WI38 (cell line): Measurements from ENCODE around the gene SPTA1.

Experiments
- H3K4me3 ChIP-seq: 2 replicates; pipeline ENCODE4 v1.5.1; 2011; ENCODE audit warnings: low read depth, mild to moderate bottlenecking, control low read depth, low read length
- TF ChIP-seq, protein P1 (sequence below): IDR thresholded peaks from 2 replicates; pipeline ENCODE4 v1.5.1; 2012; ENCODE audit warnings: low read depth, mild to moderate bottlenecking, control low read depth, low read length

The SPTA1 gene

DNA sequence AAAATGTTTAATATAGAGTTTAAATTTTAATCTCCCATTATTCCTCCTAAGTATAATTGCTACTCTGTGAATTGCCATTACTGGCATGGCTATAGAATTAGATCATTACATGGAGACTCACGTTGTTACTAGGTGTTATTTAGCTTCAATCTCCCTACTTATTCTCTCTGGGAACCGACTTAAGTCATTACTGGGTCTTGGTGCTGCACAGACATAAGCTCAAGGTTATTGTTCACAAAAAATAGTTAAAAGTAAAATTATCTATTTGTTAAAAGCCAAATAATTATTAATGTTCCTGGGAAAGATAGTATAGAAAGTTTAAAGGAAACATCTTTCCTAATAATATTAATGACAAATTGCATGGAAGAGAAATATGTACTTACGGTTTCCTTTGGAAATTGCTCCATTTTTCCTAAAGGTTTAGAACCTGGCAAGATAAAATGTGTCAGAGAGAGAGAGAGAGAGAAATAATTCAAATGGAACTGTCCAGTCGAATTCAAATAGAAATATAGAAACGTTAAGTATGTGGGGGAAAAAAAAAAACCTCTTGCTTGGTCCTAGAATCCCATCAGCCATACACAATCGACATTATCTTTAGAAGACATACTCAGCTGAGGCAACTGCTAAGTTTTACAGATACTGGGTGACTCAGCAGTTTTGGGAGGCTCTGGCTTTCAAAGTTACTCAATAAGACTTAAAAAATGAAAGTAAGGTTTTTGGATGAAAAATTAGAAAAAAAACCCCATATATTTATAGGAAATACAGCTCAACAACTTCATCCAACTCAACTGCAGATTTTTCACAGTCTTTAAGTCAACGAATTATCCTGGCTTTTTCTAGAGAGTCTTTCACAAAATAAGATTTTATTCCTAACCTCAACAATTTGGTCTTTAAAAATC lies at the start of gene SPTA1:
Gene SPTA1, minus strand, starts transcription at position 605 of the 899 bp plus-strand sequence. Its CDS starts 198 bp downstream, at position 407.
- TF ChIP-seq, protein P1, sequence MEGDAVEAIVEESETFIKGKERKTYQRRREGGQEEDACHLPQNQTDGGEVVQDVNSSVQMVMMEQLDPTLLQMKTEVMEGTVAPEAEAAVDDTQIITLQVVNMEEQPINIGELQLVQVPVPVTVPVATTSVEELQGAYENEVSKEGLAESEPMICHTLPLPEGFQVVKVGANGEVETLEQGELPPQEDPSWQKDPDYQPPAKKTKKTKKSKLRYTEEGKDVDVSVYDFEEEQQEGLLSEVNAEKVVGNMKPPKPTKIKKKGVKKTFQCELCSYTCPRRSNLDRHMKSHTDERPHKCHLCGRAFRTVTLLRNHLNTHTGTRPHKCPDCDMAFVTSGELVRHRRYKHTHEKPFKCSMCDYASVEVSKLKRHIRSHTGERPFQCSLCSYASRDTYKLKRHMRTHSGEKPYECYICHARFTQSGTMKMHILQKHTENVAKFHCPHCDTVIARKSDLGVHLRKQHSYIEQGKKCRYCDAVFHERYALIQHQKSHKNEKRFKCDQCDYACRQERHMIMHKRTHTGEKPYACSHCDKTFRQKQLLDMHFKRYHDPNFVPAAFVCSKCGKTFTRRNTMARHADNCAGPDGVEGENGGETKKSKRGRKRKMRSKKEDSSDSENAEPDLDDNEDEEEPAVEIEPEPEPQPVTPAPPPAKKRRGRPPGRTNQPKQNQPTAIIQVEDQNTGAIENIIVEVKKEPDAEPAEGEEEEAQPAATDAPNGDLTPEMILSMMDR, result no peak
- no peak within 1 kb of the TSS for H3K4me3 ChIP-seq

DNA sequence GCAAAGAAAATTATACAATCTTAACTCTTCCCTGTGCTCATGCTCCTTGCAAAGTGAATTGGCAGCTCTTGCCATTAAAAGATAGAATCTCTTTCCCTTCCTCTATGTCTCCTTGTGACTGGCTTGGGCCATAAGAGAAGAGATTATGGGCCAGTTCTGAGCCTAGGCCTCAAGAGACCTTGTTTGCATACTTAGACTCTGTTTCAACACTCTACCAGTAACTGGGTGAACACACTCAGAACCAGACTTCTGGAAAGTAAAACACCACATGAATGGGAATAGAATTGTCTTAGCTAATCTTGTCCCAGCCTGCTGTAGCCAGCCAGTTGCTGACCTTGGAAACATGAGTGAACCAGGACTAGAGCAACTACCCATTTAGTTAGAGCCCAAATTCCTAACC lies 49.3 kb upstream of the SPTA1 start:
- TF ChIP-seq, protein P1, result no peak
- no peak overlapping the region for H3K4me3 ChIP-seq

DNA sequence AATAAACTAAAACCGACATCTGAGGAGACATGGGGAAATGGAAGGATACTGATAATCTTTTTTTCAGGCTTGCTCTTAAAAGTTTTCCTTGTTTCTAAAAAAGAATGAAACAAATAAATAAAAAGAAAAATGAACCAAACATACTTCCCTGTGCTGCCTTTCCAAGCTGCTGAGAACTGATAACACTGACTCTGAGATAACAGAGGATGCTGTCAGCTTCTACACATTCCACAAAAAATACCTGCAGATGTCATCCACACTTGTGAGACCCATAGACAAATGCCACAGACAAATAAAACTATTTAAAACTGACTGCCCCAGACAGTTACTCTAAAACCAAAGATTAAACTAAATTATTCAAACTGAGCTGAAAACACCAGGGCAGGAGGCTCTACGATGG lies 46.0 kb upstream of the SPTA1 start:
- no peak overlapping the region for H3K4me3 ChIP-seq
- TF ChIP-seq, protein P1, result no peak

DNA sequence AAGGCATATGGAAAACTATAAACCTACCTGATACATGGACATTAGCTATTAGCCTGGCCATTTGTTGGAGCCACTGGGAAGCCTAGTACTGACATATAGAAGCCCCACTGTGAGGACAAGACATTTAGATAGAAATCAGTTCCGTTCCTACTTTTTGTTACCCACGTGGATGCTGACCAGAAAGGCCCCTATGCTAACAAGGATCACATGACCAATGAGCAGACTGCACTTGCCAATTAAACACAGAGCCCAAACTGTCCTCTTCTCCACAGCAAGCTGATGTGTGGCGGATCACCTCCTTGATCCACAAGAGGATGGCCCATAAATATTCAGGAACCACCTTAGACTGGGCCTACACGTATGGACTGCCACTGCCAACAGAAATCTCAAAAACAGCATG lies 45.2 kb upstream of the SPTA1 start:
- no peak overlapping the region for H3K4me3 ChIP-seq
- TF ChIP-seq, protein P1, result no peak

DNA sequence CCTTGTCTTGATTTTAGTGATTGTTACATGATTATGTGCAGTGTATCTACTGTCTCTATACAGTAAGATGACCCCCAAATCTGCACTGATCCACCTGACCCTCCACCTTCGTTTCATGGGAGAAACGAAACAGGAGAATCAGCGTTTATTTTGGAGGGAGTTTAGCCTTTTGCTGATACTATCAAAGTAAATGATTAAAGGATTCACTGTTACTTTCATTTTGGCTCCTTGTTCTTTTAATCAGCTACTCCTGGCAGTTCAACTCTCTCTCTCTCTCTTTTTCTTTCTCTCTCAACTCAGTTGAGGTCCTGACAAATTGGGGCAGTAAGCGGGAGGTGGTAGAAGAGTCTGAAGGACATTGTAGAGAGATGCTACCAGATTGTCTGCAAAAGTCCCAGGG lies 43.9 kb upstream of the SPTA1 start:
- TF ChIP-seq, protein P1, result no peak
- no peak overlapping the region for H3K4me3 ChIP-seq

DNA sequence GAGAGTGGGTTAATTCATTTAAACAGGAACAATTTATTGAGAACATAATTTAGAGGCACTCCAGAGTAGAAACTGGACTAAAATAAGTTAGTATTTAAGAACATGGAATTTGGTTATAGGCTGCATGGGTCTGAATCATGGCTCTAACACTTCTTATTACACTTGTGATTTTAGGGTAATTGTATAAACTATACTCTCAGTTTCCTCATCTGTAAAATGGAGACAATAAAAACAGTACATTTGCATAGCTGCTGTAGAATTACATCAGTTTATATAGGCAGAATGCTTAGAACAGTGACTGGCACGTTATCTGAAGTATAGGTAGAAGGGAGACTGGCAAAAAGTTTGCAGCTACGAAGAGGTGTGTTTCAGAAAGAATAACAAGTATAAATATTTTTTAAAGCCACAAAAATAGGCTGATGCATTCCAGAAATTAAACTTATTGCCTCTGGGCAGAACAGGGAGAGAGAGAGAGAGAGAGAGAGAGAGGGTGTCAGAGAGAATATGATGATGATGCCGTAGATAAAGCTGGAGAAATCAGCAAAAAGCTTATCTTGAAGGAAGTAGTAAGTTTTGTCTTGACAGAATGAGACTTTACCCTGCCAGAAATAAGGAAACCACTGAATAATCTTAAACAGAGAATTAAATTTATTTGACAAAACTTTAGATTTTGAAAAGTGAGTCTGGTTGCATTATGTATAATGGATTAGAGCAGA lies 42.2 kb upstream of the SPTA1 start:
- TF ChIP-seq, protein P1, result no peak
- H3K4me3 ChIP-seq, result no peak overlapping the region

DNA sequence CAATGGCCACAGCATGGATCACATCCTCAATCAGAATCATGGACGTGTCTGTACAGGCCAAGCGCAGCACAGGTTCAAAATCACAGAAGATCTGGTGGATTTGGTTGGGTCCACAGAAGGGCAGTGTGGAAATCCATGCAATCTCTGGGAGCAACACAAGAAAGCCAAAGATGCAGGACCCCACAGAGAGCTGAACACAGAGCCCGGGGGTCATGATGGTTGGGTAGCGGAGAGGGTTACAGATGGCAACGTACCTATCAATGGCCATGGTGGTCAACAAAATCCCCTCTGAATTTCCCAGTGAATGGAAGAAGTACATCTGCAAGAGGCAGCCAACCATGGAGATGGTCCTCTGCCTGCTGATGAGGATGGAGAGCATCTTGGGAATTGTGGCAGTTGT lies 37.9 kb upstream of the SPTA1 start:
- H3K4me3 ChIP-seq, result no peak overlapping the region
- TF ChIP-seq, protein P1, result no peak
